Gastrocnemius medialis (tissue), 4 donors: ENCODE results near the gene PCSK4. TPM values are rescaled to one million over a fixed set of nuclear protein-coding genes. Genes with fewer than 3 reads are reported as not detected.

Source experiments
- ATAC-seq, 2 donors: fragments of 150-250 bp; one replicate each; pipeline ENCODE4 v1.9.1; 2016
- DNase-seq, 2 donors: peaks; one replicate each; pipeline ENCODE4 v3.0.0-alpha.2; 2019
- H3K27ac ChIP-seq, 4 donors: fragments of 200-600 bp; sonication (generic); 1 replicate in 1 of 4; 2 replicates in 3 of 4; pipeline ENCODE4 v1.5.1; 2016 to 2018; ENCODE audit warnings: mild to moderate bottlenecking in 2 of 4, moderate library complexity in 1 of 4
- H3K27me3 ChIP-seq, 3 donors: fragments of 200-600 bp; sonication (generic) in 2 of 3; 1 replicate in 1 of 3; 2 replicates in 2 of 3; pipeline versions ENCODE4 v1.5.1 to v1.6.0; 2016 to 2019; ENCODE audit warnings: mild to moderate bottlenecking in 1 of 3, moderate library complexity in 1 of 3
- H3K36me3 ChIP-seq, 2 donors: fragments of 200-600 bp; sonication (generic) in 1 of 2; one replicate each; pipeline ENCODE4 v1.5.1; 2017 to 2018
- H3K4me1 ChIP-seq, 2 donors: fragments of 200-600 bp; sonication (generic) in 1 of 2; one replicate each; pipeline ENCODE4 v1.5.1; 2016 to 2017; ENCODE audit warnings: mild to moderate bottlenecking in 2 of 2
- H3K4me3 ChIP-seq, 4 donors: fragments of 200-600 bp; sonication (generic) in 3 of 4; 1 replicate in 1 of 4; 2 replicates in 3 of 4; pipeline ENCODE4 v1.5.1; 2016 to 2019; ENCODE audit warnings: mild to moderate bottlenecking in 2 of 4
- H3K9me3 ChIP-seq, 3 donors: fragments of 200-600 bp; sonication (generic) in 2 of 3; 1 replicate in 1 of 3; 2 replicates in 2 of 3; pipeline ENCODE4 v1.5.1; 2016 to 2019
- POLR2A ChIP-seq, 2 donors: fragments of 450-650 bp; IDR thresholded peaks; one replicate each; pipeline ENCODE4 v1.6.1; 2017; ENCODE audit warnings: antibody characterized with exemption in 2 of 2, mild to moderate bottlenecking in 2 of 2, moderate library complexity in 2 of 2
- in situ Hi-C, 4 donors: fragments of 200-750 bp; cut with MboI; loops; one replicate each; pipeline versions ENCODE4 v1.15.0 to v1.8.0; 2017; ENCODE audit warnings: low sequenced_read_pairs in 4 of 4
- intact Hi-C: fragments of 100-400 bp; cut with DNase I; formaldehyde crosslinking; loops from one replicate; pipeline ENCODE4 v1.15.1; 2023; ENCODE audit warnings: low total_unique reads
- total RNA-seq, 4 donors: library from RNA; depleted of rRNA; stranded (reverse); fragments of >200 nt; gene quantifications; one replicate each; pipeline versions ENCODE4 v1.1.0 to v1.2.3, GENCODE V29; 2016
- TF ChIP-seq, protein P1 (sequence below), 5 experiments: fragments of 450-650 bp in 3 of 5; fragments of 200-600 bp in 2 of 5; sonication (generic) in 2 of 5; IDR thresholded peaks in 4 of 5; conservative IDR thresholded peaks in 1 of 5; 1 replicate in 4 of 5; 2 replicates in 1 of 5; pipeline ENCODE4 v1.5.1; 2016 to 2019; ENCODE audit warnings: antibody characterized with exemption in 5 of 5, mild to moderate bottlenecking in 3 of 5, moderate library complexity in 3 of 5

Gene PCSK4
- total RNA-seq, 4 donors from 2014 or later: 0.12 to 0.60 (median 0.37) TPM

- Histone ChIP-seq H3K4me3 (no peak overlapping the region), H3K27ac (no peak overlapping the region), H3K36me3 (no peaks in the 10 kb centered on the region), H3K9me3 (no peaks in the 10 kb centered on the region), H3K4me1 (peaks cover 10 to 39% of the 10 kb centered on the region in 2 donors), H3K27me3 (peaks cover 29 to 32% (median 29%) of the 10 kb centered on the region in 3 donors)
- DNase-seq (no peak), ATAC-seq (no peak)
- intact Hi-C loops (no loop called here), in situ Hi-C loops (no loop called here)
- TF ChIP-seq POLR2A (IDR thresholded peaks at IDR 0.05): no peak
These were observed 14.3 kb downstream of the PCSK4 start for GRCh38 chr19:1475751-1476437.

DNA sequence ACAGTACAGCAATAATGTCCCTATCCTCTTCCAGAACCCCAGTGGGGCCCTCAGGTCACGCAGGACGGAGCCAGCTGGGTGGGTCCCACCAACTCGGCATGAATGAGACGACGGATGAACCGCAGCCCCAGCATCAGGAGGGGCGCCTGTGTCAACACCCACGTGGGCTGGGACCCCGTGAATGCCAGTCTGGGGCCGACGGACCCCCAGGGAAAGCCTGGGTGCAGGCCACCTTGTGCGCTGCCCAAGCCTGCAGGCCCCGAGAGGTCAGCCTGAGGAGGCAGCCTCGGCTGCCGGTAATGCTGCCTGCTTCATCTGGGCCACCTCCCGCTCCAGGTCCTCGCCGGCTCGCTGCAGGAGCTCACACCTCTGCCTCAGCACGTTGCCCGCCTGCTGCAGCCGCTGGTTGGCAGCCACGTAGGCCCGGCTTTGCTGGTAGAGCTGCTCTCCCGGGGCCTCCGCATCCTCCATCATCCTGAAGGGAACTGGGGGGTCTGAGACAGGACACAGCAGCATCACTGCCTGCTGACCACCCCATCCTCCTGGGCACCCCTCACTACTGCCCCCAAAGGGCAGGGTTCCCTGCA, 15.3 kb downstream of the PCSK4 start:
- DNase-seq: no peak
- Histone ChIP-seq H3K4me3 (no peak overlapping the region), H3K36me3 (no peaks in the 10 kb centered on the region), H3K27me3 (peaks cover 39 to 42% (median 40%) of the 10 kb centered on the region in 3 donors), H3K9me3 (no peaks in the 10 kb centered on the region), H3K4me1 (peaks cover 20 to 48% of the 10 kb centered on the region in 2 donors), H3K27ac (no peak overlapping the region)
- intact Hi-C loops: no loop called here
- ATAC-seq: no peak
- in situ Hi-C loops: no loop called here
- no peak for TF ChIP-seq POLR2A (IDR thresholded peaks at IDR 0.05)
- TF ChIP-seq, protein P1, sequence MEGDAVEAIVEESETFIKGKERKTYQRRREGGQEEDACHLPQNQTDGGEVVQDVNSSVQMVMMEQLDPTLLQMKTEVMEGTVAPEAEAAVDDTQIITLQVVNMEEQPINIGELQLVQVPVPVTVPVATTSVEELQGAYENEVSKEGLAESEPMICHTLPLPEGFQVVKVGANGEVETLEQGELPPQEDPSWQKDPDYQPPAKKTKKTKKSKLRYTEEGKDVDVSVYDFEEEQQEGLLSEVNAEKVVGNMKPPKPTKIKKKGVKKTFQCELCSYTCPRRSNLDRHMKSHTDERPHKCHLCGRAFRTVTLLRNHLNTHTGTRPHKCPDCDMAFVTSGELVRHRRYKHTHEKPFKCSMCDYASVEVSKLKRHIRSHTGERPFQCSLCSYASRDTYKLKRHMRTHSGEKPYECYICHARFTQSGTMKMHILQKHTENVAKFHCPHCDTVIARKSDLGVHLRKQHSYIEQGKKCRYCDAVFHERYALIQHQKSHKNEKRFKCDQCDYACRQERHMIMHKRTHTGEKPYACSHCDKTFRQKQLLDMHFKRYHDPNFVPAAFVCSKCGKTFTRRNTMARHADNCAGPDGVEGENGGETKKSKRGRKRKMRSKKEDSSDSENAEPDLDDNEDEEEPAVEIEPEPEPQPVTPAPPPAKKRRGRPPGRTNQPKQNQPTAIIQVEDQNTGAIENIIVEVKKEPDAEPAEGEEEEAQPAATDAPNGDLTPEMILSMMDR (IDR thresholded peaks at IDR 0.05 in 4 of 5, conservative IDR thresholded peaks at IDR 0.05 in 1 of 5): no peak

DNA sequence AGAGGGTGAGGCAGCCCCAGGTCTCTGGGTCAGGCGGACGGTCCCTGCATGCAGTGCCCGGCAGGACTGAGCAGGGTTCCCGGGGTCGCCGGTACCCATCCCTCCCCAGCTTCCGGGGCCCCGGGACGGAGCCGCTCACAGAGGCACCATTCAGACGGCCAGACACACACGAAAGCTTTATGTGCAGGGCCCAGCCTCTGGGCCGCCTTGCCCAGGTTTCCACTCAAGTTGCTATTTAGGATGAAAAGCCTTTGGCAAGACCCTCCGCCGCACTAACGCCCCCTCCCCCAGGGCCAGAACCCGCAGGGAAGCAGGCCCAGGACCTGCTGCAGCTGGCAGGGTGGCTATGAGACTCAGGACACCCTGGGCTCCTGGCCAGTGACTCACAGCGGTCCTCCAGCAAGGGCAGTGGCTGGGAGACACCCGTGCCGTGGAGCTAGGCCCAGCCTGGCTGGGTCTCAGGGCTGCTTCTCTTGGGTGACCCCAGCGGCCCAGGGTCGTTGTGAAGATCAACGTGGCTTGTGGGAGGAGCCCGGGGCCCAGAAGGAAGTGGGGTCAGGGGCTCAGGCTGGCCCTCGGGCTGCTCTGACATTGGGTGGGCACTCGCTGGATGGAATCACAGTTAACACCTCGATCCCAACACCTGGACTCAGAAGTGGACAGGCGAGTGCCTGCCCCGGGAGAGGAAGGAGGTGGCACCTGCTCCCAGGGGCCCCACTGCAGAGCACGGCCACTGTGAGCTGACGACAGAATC, 16.0 kb downstream of the PCSK4 start:
- DNase-seq: no peak
- in situ Hi-C loops (no loop called here), intact Hi-C loops (no loop called here)
- Histone ChIP-seq H3K4me3 (no peak overlapping the region), H3K36me3 (no peaks in the 10 kb centered on the region), H3K27me3 (peaks cover 42 to 46% (median 43%) of the 10 kb centered on the region in 3 donors), H3K9me3 (no peaks in the 10 kb centered on the region), H3K4me1 (peaks cover 20 to 47% of the 10 kb centered on the region in 2 donors), H3K27ac (no peak overlapping the region)
- no peak for TF ChIP-seq POLR2A (IDR thresholded peaks at IDR 0.05)
- TF ChIP-seq, protein P1 (IDR thresholded peaks at IDR 0.05 in 4 of 5, conservative IDR thresholded peaks at IDR 0.05 in 1 of 5): no peak
- no peak for ATAC-seq

DNA sequence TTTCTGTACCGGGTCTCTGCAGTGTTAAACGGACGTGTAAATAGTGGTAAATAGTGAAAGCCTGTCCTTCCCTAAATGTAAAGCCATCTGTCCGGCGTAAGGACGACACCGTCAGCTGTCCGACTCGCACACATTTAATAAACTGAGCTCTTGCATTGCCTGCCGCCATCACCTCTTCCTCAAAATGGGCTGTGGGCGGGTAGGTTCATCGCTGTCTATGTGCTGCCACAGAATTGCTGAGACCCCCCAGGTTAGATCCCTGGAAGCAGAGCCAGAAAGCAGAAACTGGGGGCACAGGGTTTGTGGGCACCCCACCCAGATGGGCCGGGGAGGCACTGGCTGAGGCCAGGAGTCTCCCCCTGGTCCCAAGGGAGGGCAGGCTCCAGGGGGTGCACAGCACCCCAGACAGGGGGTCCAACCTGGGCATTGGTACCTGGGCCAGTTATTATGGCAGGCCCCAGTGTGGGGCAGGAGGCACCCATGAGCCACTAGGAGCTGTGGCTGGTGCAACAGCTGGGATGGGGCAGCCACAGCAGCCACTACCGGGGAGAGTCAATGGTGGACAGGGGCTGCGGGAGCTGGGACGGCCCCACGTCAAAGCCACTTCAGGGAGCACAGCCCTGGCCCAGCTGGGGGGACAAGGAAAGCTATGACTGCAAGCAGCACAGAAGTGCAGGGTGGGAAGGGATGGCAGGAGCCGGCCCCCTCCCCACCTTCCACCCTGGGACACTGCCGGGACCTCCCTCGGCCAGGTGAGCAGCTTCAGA, 16.9 kb downstream of the PCSK4 start:
- in situ Hi-C loops: no loop called here
- no peak overlapping the region for H3K27ac ChIP-seq
- ATAC-seq: no peak
- H3K4me3 ChIP-seq: no peak overlapping the region
- H3K27me3 ChIP-seq: peaks cover 48 to 52% (median 48%) of the 10 kb centered on the region in 3 donors
- no peak for TF ChIP-seq POLR2A (IDR thresholded peaks at IDR 0.05)
- TF ChIP-seq, protein P1 (IDR thresholded peaks at IDR 0.05 in 4 of 5, conservative IDR thresholded peaks at IDR 0.05 in 1 of 5): no peak
- H3K9me3 ChIP-seq: no peaks in the 10 kb centered on the region
- intact Hi-C loops: no loop called here
- peaks cover 17 to 48% of the 10 kb centered on the region in 2 donors for H3K4me1 ChIP-seq
- no peak for DNase-seq
- no peaks in the 10 kb centered on the region for H3K36me3 ChIP-seq
